Tibial artery (tissue), 4 donors: ENCODE results near the gene TPP1.

Experiments
- DNase-seq, 2 donors: peaks; one replicate each; pipeline ENCODE4 v3.0.0-alpha.2; 2019
- H3K27ac ChIP-seq, 2 donors: fragments of 200-600 bp; sonication (generic) in 1 of 2; 1 replicate in 1 of 2; 2 replicates in 1 of 2; pipeline ENCODE4 v1.5.1; 2018 to 2019; ENCODE audit warnings: mild to moderate bottlenecking in 1 of 2
- H3K27me3 ChIP-seq, 2 donors: fragments of 200-600 bp; sonication (generic) in 1 of 2; one replicate each; pipeline versions ENCODE4 v1.5.1 to v1.6.0; 2016 to 2019
- H3K36me3 ChIP-seq, 3 donors: fragments of 200-600 bp; sonication (generic) in 2 of 3; one replicate each; pipeline ENCODE4 v1.5.1; 2016 to 2019; ENCODE audit warnings: mild to moderate bottlenecking in 2 of 3
- H3K4me1 ChIP-seq, 4 donors: fragments of 200-600 bp; sonication (generic) in 2 of 4; 1 replicate in 3 of 4; 2 replicates in 1 of 4; pipeline ENCODE4 v1.5.1; 2016 to 2019
- H3K4me3 ChIP-seq, 2 donors: fragments of 200-600 bp; sonication (generic) in 1 of 2; 1 replicate in 1 of 2; 2 replicates in 1 of 2; pipeline ENCODE4 v1.5.1; 2018 to 2019; ENCODE audit warnings: mild to moderate bottlenecking in 2 of 2
- H3K9me3 ChIP-seq, 3 donors: fragments of 200-600 bp; sonication (generic) in 1 of 3; one replicate each; pipeline ENCODE4 v1.5.1; 2016 to 2019
- CTCF ChIP-seq, 2 experiments: fragments of 200-600 bp in 1 of 2; fragments of 450-650 bp in 1 of 2; IDR thresholded peaks; one replicate each; pipeline ENCODE4 v1.5.1; 2017 to 2019; ENCODE audit warnings: antibody characterized with exemption in 2 of 2, mild to moderate bottlenecking in 1 of 2, moderate library complexity in 1 of 2
- intact Hi-C: fragments of 100-400 bp; cut with DNase I; formaldehyde crosslinking; loops from one replicate; pipeline ENCODE4 v1.15.0; 2023; ENCODE audit warnings: low total_unique reads

TPP1 gene

GRCh38 chr11:6578134-6578533, 41.1 kb downstream of the TPP1 start:
- intact Hi-C loops, result no loop called here
- H3K36me3 ChIP-seq, result no peaks in the 10 kb centered on the region
- DNase-seq, result no peak
- no peak for TF ChIP-seq CTCF (IDR thresholded peaks at IDR 0.05)
- H3K4me3 ChIP-seq, result no peak overlapping the region
- no peaks in the 10 kb centered on the region for H3K27me3 ChIP-seq
- H3K9me3 ChIP-seq, result no peaks in the 10 kb centered on the region
- peaks cover 0 to 13% (median 8%) of the 10 kb centered on the region in 4 donors for H3K4me1 ChIP-seq
- peak overlapping the region in 1 of 2 donors; percentile 59 for H3K27ac ChIP-seq

DNA sequence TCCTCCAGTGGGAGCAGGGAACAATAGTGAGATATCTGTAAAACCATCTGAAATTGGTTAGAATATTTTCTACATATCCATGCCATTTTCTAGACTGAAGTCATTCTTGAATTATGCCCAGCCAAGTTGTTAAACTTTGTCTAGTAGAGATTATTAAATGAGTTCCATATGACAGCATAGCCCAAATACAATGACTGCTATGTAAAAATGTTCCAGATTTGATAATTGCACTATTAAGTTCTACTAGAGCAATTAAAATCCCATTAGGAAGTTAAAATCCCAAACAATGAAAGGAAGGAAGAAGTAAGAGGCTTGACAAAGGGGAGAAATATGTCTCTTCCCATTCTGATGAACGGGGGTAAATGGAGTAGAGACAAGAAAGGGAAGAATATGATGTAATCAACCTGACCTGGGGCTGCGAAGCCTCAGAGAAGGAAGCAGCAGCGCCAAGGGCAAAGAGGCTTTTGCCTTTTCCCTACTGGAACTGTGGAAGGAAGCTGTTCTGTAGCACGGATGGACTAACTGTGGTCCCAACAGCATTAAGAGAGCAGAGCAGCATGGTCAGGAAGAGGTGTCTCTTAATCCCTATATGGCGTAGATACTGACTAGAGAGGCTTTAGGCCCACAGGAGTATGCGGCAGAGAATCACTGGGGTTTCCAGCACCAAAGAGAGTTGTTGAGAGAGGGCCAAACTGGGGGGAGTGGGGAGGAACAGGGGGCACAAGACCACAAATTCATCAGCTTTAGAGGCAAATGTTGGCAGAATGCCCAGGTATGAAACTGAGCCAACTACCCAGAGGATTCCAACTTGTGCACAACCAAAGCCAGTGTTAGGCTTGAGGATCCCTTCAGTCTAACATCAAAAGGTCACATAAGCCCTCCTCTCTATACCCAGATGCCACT, 42.5 kb downstream of the TPP1 start:
- no peak for DNase-seq
- Histone ChIP-seq H3K9me3 (no peaks in the 10 kb centered on the region), H3K36me3 (no peaks in the 10 kb centered on the region), H3K27ac (peak overlapping the region; percentile 37 to 59), H3K4me3 (no peak overlapping the region), H3K27me3 (no peaks in the 10 kb centered on the region), H3K4me1 (peaks cover 0 to 20% (median 13%) of the 10 kb centered on the region in 4 donors)
- intact Hi-C loops, result no loop called here
- TF ChIP-seq CTCF (IDR thresholded peaks at IDR 0.05), result no peak

GRCh38 chr11:6574816-6575715, 44.2 kb downstream of the TPP1 start:
- Histone ChIP-seq H3K36me3 (no peaks in the 10 kb centered on the region), H3K9me3 (no peaks in the 10 kb centered on the region), H3K4me1 (peaks cover 0 to 30% (median 20%) of the 10 kb centered on the region in 4 donors), H3K27me3 (no peaks in the 10 kb centered on the region), H3K4me3 (no peak overlapping the region), H3K27ac (no peak overlapping the region)
- intact Hi-C loops, result no loop called here
- DNase-seq, result no peak
- no peak for TF ChIP-seq CTCF (IDR thresholded peaks at IDR 0.05)

DNA sequence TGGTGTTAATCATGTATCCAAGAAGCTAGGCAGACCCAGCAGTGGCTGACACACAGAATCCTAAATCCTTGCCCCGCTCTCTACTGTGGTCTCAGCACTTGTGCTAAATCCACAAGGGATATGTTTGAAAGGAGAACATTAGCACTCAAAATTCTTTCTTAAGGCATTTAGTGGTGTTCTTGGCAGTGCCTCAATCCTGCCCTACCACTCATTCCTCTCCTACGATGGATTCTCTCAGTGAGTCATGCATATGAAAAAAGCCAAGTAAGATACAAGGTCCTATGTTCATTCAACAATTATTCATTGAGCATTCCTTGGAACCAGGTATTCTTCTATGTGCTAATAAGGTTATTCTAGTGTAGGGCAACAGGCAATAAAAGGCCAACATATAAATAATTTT, 47.0 kb downstream of the TPP1 start:
- DNase-seq, result no peak
- no peak overlapping the region for H3K4me3 ChIP-seq
- no peak overlapping the region for H3K27ac ChIP-seq
- intact Hi-C loops, result no loop called here
- no peaks in the 10 kb centered on the region for H3K9me3 ChIP-seq
- no peaks in the 10 kb centered on the region for H3K36me3 ChIP-seq
- no peak for TF ChIP-seq CTCF (IDR thresholded peaks at IDR 0.05)
- peaks cover 0 to 28% (median 20%) of the 10 kb centered on the region in 4 donors for H3K4me1 ChIP-seq
- no peaks in the 10 kb centered on the region for H3K27me3 ChIP-seq

DNA sequence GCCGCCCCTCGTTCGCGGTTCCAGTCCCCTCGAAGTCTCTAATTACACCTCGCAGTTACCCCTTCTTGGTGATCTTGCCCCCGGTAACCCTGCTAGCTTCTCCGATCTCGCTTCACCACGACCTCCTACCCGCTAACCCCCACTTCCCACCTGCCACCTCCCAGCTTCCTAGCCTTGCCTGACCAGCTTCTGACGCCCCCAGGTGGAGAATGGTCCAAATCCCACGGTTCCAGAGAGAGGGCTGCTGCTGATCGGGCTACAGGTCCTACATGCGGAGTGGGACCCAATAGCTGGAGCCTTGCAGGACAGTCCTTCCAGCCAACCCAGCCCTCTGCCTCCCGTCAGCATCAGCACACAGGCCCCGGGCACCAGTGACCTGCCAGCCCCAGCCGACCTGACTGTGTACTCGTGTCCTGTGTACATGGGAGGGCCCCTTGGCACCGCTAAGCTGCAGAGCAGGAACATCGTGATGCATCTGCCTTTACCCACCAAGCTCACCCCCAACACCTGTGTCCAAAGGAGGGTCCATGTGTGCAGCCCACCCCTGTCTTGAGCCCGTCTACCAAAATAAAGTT, 47.7 kb downstream of the TPP1 start:
- peak overlapping the region in 1 of 2 donors; percentile 16 for H3K4me3 ChIP-seq

More for the DNA sequence above, 47.7 kb downstream of the TPP1 start:
- TF ChIP-seq CTCF (IDR thresholded peaks at IDR 0.05), result no peak
- Histone ChIP-seq H3K9me3 (no peaks in the 10 kb centered on the region), H3K27ac (no peak overlapping the region), H3K27me3 (no peaks in the 10 kb centered on the region), H3K36me3 (no peaks in the 10 kb centered on the region), H3K4me1 (peaks cover 0 to 22% (median 14%) of the 10 kb centered on the region in 4 donors)
- no peak for DNase-seq
- intact Hi-C loops, result no loop called here
